NCI-H82 treated with DMSO at 0.1 percent for 48 hours (cell line): Measurements from ENCODE around the gene BCAS3.
A peak's percentile ranks its signal among the peaks of the same experiment; 100 is the strongest.
"Not testable (repeated sequence)": the region's sequence is repeated elsewhere in the genome, so short reads cannot be mapped to it uniquely, and the experiment has no call there.

Experiments
- DNase-seq: peaks from one replicate; lab custom pipeline; 2025; ENCODE audit not compliant: unreplicated experiment; lab: John Stamatoyannopoulos, UW

The BCAS3 gene

GRCh38 chr17:61414141-61414935 lies 736.7 kb downstream of the BCAS3 start:
- DNase-seq, result no peak

DNA sequence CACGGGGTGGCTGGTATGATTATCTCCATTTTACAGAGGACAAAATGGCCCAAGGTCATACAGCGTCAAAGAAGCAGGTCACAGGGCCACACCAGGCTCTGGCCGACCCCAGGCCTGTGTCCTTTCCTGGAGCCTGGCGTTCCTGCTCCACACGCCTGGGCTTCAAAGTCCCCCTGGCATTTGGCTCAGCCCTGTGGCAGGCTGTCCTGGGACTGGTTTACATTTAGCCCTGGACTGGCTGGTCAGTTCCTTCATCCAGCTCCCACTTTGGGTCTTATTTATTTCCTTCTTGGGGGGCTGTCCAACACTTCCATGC lies 737.2 kb downstream of the BCAS3 start:
- no peak for DNase-seq

DNA sequence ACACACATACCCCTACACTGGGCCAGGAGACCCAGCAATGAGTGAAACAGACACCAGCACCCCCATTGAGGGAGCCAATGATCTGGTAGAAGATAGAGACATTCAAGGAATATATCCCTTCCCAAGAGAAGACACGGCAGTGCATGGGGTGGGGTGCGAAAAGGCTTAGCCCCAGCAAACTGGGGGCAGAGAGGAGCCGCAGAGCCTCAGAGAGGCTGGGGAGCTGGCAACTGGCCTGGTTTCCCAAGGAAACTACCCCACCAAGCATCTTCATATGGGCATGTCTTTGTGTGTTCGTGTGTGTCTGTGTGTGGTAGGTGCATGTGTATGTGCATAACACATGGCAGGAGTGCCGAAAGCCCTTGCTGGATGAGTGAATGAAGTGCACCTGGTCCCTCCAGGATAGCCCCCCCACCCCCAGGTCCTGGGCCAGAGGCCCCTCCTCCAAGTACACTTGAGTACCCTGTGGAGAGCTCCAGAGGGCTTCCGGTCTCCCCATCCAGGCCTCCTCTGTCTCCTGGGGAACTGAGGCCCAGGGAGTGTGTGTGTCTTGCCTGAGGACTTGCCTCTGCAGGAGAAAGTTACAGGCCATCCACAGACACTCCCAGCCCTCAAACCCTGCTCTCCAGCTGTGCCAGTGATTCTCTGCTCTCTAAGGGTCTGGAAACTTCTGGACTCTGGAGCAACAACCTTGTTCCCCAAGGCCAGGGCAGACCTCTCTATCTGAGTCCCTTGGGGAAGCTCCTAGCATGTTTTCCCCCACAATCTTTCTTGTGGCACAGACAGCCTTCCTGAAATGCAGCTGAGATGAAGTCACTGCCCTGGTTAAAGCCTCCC lies 737.9 kb downstream of the BCAS3 start:
- DNase-seq, result no peak

DNA sequence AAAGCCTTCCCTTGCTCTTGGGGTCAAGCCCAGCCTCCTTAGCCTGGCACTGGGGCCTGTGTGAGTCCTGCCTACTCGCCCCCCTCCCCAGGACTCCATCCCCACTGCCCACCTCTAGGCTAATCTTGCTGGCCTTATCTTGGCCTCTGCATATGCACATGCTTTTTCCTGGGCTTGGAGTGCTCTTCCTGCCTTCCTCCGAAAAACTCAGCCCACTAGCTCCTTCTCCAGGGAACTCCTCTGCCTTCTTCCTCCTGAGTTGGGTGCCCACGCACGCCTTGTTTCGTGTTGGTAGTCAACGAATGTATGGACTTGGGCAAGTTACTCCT lies 738.5 kb downstream of the BCAS3 start:
- DNase-seq, result no peak

GRCh38 chr17:61416540-61417363 lies 739.1 kb downstream of the BCAS3 start:
- DNase-seq, result peak; percentile 96

DNA sequence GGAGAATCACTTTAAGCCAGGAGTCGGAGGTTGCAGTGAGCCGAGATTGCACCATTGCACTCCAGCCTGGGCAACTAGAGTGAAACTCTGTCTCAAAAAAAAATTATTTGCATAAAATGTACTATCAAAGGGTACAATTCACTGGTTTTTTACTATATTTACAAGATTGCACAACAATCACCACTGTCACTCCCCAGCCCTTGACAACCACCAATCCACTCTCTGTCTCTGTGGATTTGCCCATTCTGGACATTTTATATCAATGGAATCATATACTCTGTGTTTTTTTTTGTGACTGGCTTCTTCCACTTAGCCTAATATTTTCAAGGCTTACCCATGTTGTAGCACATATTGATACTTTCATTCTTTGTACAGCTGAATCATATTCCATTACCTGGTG lies 740.8 kb downstream of the BCAS3 start:
- DNase-seq, result no peak

GRCh38 chr17:61419496-61420046 lies 741.9 kb downstream of the BCAS3 start:
- DNase-seq, result no peak

DNA sequence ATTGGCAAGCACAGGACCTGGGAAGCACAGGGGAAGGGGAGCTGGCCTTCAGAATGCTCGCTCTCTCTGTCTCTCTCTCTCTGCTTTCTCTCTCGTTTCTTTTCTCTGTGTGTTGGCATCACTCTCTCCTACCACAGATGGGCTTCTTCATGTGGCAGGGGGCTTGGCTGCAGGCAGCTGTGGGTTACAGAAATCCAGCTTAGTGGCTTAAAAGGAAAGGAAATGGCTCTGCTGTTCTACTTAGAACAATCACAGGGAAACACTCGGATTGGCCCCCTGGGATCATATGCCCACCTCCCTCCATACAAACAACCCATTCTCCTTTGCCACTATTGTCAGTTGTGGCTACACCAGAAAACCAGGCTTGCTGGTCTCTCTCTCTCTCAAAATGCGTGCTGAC lies 742.4 kb downstream of the BCAS3 start:
- DNase-seq, result peak; percentile 31

DNA sequence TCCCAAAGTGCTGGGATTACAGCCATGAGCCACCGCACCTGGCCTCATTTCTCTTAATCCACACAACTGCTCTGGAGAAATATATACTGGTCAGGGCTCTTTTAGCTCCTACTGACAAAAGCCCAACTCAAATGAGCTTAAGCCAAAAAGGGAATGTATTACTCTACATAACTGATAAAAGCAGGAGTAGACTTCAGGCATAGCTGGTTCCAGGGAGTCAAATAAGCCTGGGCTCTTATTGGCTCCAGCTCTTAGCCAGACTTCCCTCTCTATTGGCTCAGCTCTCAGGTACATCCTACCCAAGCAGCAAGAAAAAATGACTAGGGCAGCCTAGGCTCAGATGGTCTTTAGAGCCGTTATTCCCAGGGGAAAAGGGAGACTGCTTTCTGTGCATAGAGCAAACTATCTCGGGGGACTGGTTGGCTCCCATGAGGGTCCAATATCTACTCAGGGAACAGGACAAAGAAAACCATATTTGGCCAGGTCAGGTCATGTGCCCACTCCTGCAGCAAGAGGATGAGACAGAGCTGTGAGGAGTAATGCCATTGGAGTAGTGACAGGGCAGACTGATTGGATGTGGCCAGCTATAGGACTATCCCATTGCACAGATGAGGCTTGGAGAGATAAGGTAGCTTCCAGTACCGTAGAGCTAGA lies 743.2 kb downstream of the BCAS3 start:
- DNase-seq, result peak; percentile 14

GRCh38 chr17:61421460-61421859 lies 743.8 kb downstream of the BCAS3 start:
- DNase-seq, result no peak

DNA sequence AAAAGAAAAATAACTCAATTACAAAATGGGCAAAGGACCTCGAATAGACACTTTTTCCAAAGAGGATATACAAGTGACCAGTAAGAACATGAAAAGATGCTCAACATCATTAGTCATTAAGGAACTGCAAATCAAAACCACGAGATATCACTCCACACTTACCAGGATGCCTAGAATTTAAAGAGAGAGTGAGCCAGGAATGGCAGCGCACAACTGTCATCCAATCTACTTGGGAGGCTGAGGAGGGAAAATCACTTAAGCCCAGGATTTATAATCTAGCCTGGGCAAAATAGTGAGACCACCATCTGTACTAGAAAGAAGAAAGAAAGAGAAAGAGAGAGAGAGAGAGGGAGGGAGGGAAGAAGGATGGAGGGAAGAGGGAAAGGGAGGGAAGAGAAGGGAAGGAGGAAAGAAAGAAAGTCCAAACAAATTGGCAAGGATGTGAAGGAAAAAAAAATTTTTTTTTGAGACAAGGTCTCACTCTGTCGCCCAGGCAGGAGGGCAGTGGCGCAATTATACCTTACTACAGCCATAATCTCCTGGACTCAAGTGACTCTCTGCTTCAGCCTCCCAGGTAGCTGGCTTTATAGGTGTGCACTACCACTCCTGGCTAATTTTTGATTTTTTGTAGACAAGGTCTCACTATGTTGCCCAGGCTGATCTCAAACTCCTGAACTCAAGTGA lies 744.6 kb downstream of the BCAS3 start:
- DNase-seq, result peak; percentile 35

DNA sequence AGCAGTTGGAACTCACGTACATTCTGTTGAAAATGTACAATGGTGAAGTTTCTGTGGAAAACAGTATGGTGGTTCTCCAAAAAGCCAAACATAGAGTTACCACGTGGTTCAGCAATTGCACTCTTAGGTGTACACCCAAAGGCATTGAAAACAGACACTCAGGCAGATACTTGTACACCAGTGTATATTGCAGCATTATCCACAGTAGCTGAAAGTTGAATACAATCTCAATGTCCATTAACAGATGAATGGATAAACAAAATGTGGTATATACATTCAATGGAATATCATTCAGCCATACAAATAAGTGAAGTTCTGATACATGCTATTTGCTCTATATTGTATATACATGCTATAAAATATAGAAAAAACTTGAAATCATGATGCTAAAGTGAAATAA lies 745.2 kb downstream of the BCAS3 start:
- DNase-seq, result no peak

- no peak for DNase-seq
Observed at GRCh38 chr17:61423967-61424649, 746.5 kb downstream of the BCAS3 start.

DNA sequence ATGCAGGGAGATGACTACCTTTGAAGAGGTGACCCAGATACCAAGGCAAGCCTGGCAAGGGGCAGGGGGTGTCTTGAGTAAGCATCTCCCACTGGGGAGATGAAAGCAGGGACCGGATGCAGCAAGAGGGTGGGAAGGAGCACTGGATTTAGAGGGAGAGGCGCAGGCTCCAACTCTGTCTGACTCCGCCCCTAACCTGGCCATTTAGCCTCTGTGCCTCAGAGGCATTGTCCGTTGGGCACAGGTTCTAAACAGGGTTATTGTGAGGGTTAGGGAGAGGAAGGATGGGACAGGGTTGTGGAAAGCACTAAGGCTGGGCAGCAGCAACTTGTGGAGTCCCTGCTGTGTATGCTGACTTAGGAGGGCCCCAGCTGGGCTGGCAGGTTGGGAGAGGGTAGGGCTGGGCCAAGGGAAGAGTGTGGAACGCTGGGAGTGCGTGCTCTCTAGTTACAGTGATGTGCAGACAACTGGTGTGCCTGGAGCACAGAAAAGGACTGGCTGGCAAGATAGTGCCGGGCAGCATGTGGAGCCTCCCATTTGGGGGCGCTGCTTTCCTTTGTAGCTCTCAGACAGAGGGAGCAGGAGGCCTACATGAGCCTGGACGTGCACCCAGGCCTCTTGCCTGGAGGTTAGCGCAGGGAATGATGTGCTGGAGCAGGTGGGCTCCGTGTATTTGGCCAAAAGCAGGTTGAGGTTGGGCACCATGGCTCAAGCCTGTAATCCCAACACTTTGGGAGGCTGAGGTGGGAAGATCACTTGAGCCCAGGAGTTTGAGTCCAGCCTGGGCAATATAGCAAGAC lies 748.2 kb downstream of the BCAS3 start:
- no peak for DNase-seq

GRCh38 chr17:61426482-61427304 lies 749.0 kb downstream of the BCAS3 start:
- DNase-seq, result no peak

GRCh38 chr17:61427567-61427966 lies 749.9 kb downstream of the BCAS3 start:
- DNase-seq, result no peak

DNA sequence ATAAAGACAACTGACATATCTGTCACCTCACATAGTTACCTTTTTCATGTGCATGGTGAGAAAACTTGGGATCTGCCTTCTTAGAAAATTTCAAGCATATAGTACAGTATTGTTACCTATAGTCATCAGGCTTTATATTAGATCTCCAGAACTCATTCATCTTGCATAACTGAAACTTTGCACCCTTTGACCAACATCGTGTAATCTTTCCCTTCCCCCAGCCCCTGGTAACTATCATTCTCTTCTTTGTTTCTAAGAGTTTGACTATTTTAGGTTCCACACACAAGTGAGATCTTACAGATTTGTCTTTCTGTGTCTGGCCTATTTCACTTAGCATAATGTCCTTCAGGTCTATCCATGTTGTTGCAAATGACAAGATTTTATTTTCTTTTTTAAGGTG lies 751.6 kb downstream of the BCAS3 start:
- DNase-seq, result no peak

DNA sequence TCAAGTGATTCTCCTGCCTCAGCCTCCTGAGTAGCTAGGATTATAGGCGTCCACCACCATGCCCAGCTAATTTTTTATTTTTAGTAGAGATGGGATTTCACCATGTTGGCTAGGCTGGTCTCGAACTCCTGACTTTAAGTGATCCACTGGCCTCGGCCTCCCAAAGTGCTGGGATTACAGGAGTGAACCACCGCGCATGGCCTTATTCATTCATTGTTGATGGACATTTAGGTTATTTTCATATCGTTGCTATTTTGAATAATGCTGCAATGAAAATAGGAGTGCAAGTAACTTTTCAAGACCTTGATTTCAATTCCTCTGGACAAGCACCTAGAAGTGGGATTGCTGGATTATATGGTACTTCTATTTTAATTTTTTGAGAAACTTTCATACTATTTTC lies 752.2 kb downstream of the BCAS3 start:
- not testable (repeated sequence) for DNase-seq
